ENCODE results near the gene AUP1. TPM values are rescaled to one million over a fixed set of nuclear protein-coding genes. Genes with fewer than 3 reads are reported as not detected.

Gene AUP1
- polyA plus RNA-seq, 3 donors, result 130 to 385 (median 149) TPM

GRCh38 chr2:74510272-74510671 is 19.2 kb downstream of the AUP1 start:
- H3K9ac ChIP-seq (ENCODE audit: insufficient read depth, low read length, poor library complexity, severe bottlenecking), result no peak overlapping the region
- peaks cover 49 to 74% of the 10 kb centered on the region in 2 donors for H3K27me3 ChIP-seq (ENCODE audit: control insufficient read depth in 2 of 2, insufficient read depth in 2 of 2, low read length in 2 of 2)
- no peak overlapping the region for H3K27ac Mint-ChIP-seq

GRCh38 chr2:74507926-74508520 is 21.5 kb downstream of the AUP1 start:
- Histone ChIP-seq H3K79me2 (ENCODE audit: insufficient read depth, low read length) (peaks cover 28% of the 10 kb centered on the region), H3K27ac (ENCODE audit: low read depth in 1 of 2, low read length in 2 of 2) (peak overlapping the region; percentile 95 to 98), H3K4me1 (ENCODE audit: control insufficient read depth in 1 of 2, insufficient read depth in 2 of 2, low read length in 2 of 2) (peaks cover 47 to 52% of the 10 kb centered on the region in 2 donors), H3K4me3 (replicated peaks in 1 of 3; ENCODE audit: low read depth in 2 of 3, low read length in 3 of 3) (peak overlapping the region; percentile 61 to 88 (median 79)), H2AFZ (ENCODE audit: insufficient read depth, low read depth, low read length, poor library complexity, severe bottlenecking) (peak overlapping the region; percentile 99), H3K9me3 (replicated peaks in 1 of 2; ENCODE audit: control insufficient read depth in 1 of 2, insufficient read depth in 1 of 2, low read length in 2 of 2) (peaks cover 0 to 4% of the 10 kb centered on the region in 2 donors), H3K9ac (ENCODE audit: insufficient read depth, low read length, poor library complexity, severe bottlenecking) (peak overlapping the region; percentile 88), H3K36me3 (replicated peaks in 1 of 2; ENCODE audit: control insufficient read depth in 1 of 2, insufficient read depth in 2 of 2, low read length in 2 of 2) (no peaks in the 10 kb centered on the region), H4K20me1 (ENCODE audit: insufficient read depth, low read length) (no peaks in the 10 kb centered on the region), H3K4me2 (replicated peaks; ENCODE audit: extremely low read depth, low read length, poor library complexity, severe bottlenecking) (peak overlapping the region; percentile 96), H3K27me3 (ENCODE audit: control insufficient read depth in 2 of 2, insufficient read depth in 2 of 2, low read length in 2 of 2) (peaks cover 30 to 51% of the 10 kb centered on the region in 2 donors)
- H3K27ac Mint-ChIP-seq, result peak overlapping the region; percentile 98 to 100 (median 100)
- H3K4me1 Mint-ChIP-seq, result peaks cover 54% of the 10 kb centered on the region
- H3K36me3 Mint-ChIP-seq, result peaks cover 27 to 36% of the 10 kb centered on the region in 2 donors
- peak overlapping the region; percentile 96 to 100 for H3K4me3 Mint-ChIP-seq
- peaks cover 43 to 58% (median 48%) of the 10 kb centered on the region in 3 donors for H3K27me3 Mint-ChIP-seq (ENCODE audit: low read depth in 3 of 3)
- H3K9me3 Mint-ChIP-seq, result peaks cover 0 to 16% (median 11%) of the 10 kb centered on the region in 7 donors
- WGBS (ENCODE audit: insufficient coverage), result 14% methylated on average over 19 of the region's 38 CpGs
- peak in 1 of 3 donors; percentile 19 for DNase-seq
- intact Hi-C loops (cut with micrococcal nuclease), result loop anchor here in 1 of 2 donors (1.0 kb wide), 1 partner anchor 21 kb away; the partner anchor contains the start of genes AUP1 and HTRA2
- no peak for TF ChIP-seq CTCF (IDR thresholded peaks at IDR 0.05)

More at GRCh38 chr2:74510272-74510671, 19.2 kb downstream of the AUP1 start:
- H3K79me2 ChIP-seq (ENCODE audit: insufficient read depth, low read length), result peaks cover 17% of the 10 kb centered on the region
- H3K4me3 ChIP-seq (replicated peaks in 1 of 3; ENCODE audit: low read depth in 2 of 3, low read length in 3 of 3), result no peak overlapping the region
- no peak overlapping the region for H3K27ac ChIP-seq (ENCODE audit: low read depth in 1 of 2, low read length in 2 of 2)
- Mint-ChIP-seq H3K36me3 (peaks cover 15 to 26% of the 10 kb centered on the region in 2 donors), H3K9me3 (peaks cover 0 to 22% (median 14%) of the 10 kb centered on the region in 7 donors), H3K27me3 (ENCODE audit: low read depth in 3 of 3) (peaks cover 56 to 74% (median 64%) of the 10 kb centered on the region in 3 donors), H3K4me3 (peak overlapping the region in 1 of 2 donors; percentile 87), H3K4me1 (peaks cover 45% of the 10 kb centered on the region)
- H3K4me1 ChIP-seq (ENCODE audit: control insufficient read depth in 1 of 2, insufficient read depth in 2 of 2, low read length in 2 of 2), result peaks cover 39 to 46% of the 10 kb centered on the region in 2 donors
- no peak overlapping the region for H2AFZ ChIP-seq (ENCODE audit: insufficient read depth, low read depth, low read length, poor library complexity, severe bottlenecking)
- intact Hi-C loops (cut with micrococcal nuclease), result no loop called here
- no peaks in the 10 kb centered on the region for H4K20me1 ChIP-seq (ENCODE audit: insufficient read depth, low read length)
- TF ChIP-seq CTCF (IDR thresholded peaks at IDR 0.05), result no peak
- WGBS (ENCODE audit: insufficient coverage), result 73% methylated on average over 2 of the region's 4 CpGs
- peaks cover 0 to 8% of the 10 kb centered on the region in 2 donors for H3K9me3 ChIP-seq (replicated peaks in 1 of 2; ENCODE audit: control insufficient read depth in 1 of 2, insufficient read depth in 1 of 2, low read length in 2 of 2)
- H3K36me3 ChIP-seq (replicated peaks in 1 of 2; ENCODE audit: control insufficient read depth in 1 of 2, insufficient read depth in 2 of 2, low read length in 2 of 2), result no peaks in the 10 kb centered on the region
- no peak overlapping the region for H3K4me2 ChIP-seq (replicated peaks; ENCODE audit: extremely low read depth, low read length, poor library complexity, severe bottlenecking)
- no peak for DNase-seq
